Activated CD8-positive, alpha-beta memory T cell treated with anti-CD3 and anti-CD28 coated beads, Interleukin-2, amount 50 U/mL, for 24 hours (primary cell): Measurements from ENCODE around the gene RGS12.

Source experiments
- DNase-seq: peaks from one replicate; pipeline ENCODE4 v3.0.0-alpha.2; 2020; ENCODE audit errors: extremely low read depth

Gene RGS12

GRCh38 chr4:3311095-3311372, 18.2 kb downstream of the RGS12 start:
- no peak for DNase-seq

- no peak for DNase-seq
Measured at GRCh38 chr4:3311489-3312171, 18.8 kb downstream of the RGS12 start.

- no peak for DNase-seq
Measured at GRCh38 chr4:3312362-3312761, 19.5 kb downstream of the RGS12 start.

- no peak for DNase-seq
Measured at GRCh38 chr4:3313139-3313538, 20.3 kb downstream of the RGS12 start.

GRCh38 chr4:3313556-3314228, 20.9 kb downstream of the RGS12 start:
- no peak for DNase-seq

- no peak for DNase-seq
Measured at GRCh38 chr4:3314706-3315260, 22.0 kb downstream of the RGS12 start.

- no peak for DNase-seq
Measured at GRCh38 chr4:3315566-3315965, 22.7 kb downstream of the RGS12 start.

GRCh38 chr4:3316146-3316545, 23.3 kb downstream of the RGS12 start:
- DNase-seq = no peak

- no peak for DNase-seq
Measured at GRCh38 chr4:3317011-3317655, 24.3 kb downstream of the RGS12 start.

GRCh38 chr4:3317656-3318211, 24.9 kb downstream of the RGS12 start:
- DNase-seq = no peak

GRCh38 chr4:3318561-3319021, 25.8 kb downstream of the RGS12 start:
- no peak for DNase-seq

GRCh38 chr4:3320361-3321023, 27.7 kb downstream of the RGS12 start:
- DNase-seq = no peak

- no peak for DNase-seq
Measured at GRCh38 chr4:3321295-3321889, 28.6 kb downstream of the RGS12 start.

GRCh38 chr4:3322059-3322550, 29.3 kb downstream of the RGS12 start:
- no peak for DNase-seq

- DNase-seq = no peak
Measured at GRCh38 chr4:3323071-3323481, 30.3 kb downstream of the RGS12 start.

GRCh38 chr4:3324093-3324815, 31.4 kb downstream of the RGS12 start:
- no peak for DNase-seq

GRCh38 chr4:3328814-3329663, 36.2 kb downstream of the RGS12 start:
- DNase-seq = no peak

GRCh38 chr4:3329887-3330286, 37.1 kb downstream of the RGS12 start:
- no peak for DNase-seq

GRCh38 chr4:3330707-3331106, 37.9 kb downstream of the RGS12 start:
- no peak for DNase-seq
